Neuronal stem cell (in vitro differentiated cells): Measurements from ENCODE around the gene HDAC4.
A peak's percentile ranks its signal among the peaks of the same experiment; 100 is the strongest.

Experiments used
- DNase-seq: peaks from one replicate; pipeline ENCODE4 v3.0.0-alpha.2; 2013; ENCODE audit warnings: low spot score
- H2AFZ ChIP-seq: one replicate; pipeline ENCODE4 v1.6.1; 2013; ENCODE audit warnings: mild to moderate bottlenecking, low read length, inconsistent platforms
- H2AK5ac ChIP-seq: 2 replicates; pipeline ENCODE4 v1.6.1; 2013; ENCODE audit warnings: low read depth, mild to moderate bottlenecking, inconsistent platforms, low read length, moderate library complexity, mixed read lengths
- H2BK120ac ChIP-seq: 2 replicates; pipeline ENCODE4 v1.6.1; 2013; ENCODE audit warnings: low read depth, mild to moderate bottlenecking, inconsistent platforms, low read length, moderate library complexity, mixed read lengths
- H2BK12ac ChIP-seq: one replicate; pipeline ENCODE4 v1.6.1; 2013; ENCODE audit warnings: low read length, inconsistent platforms
- H2BK15ac ChIP-seq: 2 replicates; pipeline ENCODE4 v1.6.1; 2013; ENCODE audit warnings: mild to moderate bottlenecking, low read length, inconsistent platforms, mixed read lengths
- H2BK5ac ChIP-seq: one replicate; pipeline ENCODE4 v1.6.1; 2013; ENCODE audit warnings: inconsistent platforms, mild to moderate bottlenecking, low read length, moderate library complexity
- H3K14ac ChIP-seq: one replicate; pipeline ENCODE4 v1.6.1; 2013; ENCODE audit warnings: low read length, inconsistent platforms
- H3K18ac ChIP-seq: 2 replicates; pipeline ENCODE4 v1.6.1; 2013; ENCODE audit warnings: low read length, inconsistent platforms
- H3K23ac ChIP-seq: 2 replicates; pipeline ENCODE4 v1.6.1; 2013; ENCODE audit warnings: low read depth, mild to moderate bottlenecking, mixed read lengths, low read length, inconsistent platforms; ENCODE audit not compliant: poor library complexity
- H3K27ac ChIP-seq: replicated peaks from 3 replicates; pipeline ENCODE4 v1.5.1; 2013; ENCODE audit warnings: low read length, inconsistent platforms
- H3K27me3 ChIP-seq, 3 experiments: 2 replicates each; pipeline ENCODE4 v1.6.1; 2013; ENCODE audit warnings: low read length in 3 of 3, mild to moderate bottlenecking in 2 of 3, inconsistent platforms in 1 of 3, low read depth in 1 of 3, mixed read lengths in 1 of 3, moderate library complexity in 1 of 3; ENCODE audit not compliant: control insufficient read depth in 3 of 3, insufficient read depth in 3 of 3
- H3K36me3 ChIP-seq, 2 donors: replicated peaks in 1 of 2; 2 replicates each; pipeline ENCODE4 v1.6.1; 2013; ENCODE audit warnings: low read length in 2 of 2; ENCODE audit not compliant: control insufficient read depth in 2 of 2, insufficient read depth in 2 of 2
- H3K4ac ChIP-seq: 2 replicates; pipeline ENCODE4 v1.6.1; 2013; ENCODE audit warnings: inconsistent platforms, mild to moderate bottlenecking, low read length, moderate library complexity
- H3K4me1 ChIP-seq, 2 donors: 1 replicate in 1 of 2; 2 replicates in 1 of 2; pipeline ENCODE4 v1.6.1; 2013; ENCODE audit warnings: low read length in 2 of 2, low read depth in 1 of 2; ENCODE audit not compliant: control insufficient read depth in 2 of 2, insufficient read depth in 1 of 2
- H3K4me2 ChIP-seq: one replicate; pipeline ENCODE4 v1.6.1; 2013; ENCODE audit warnings: mild to moderate bottlenecking, low read length, inconsistent platforms; ENCODE audit not compliant: insufficient read depth, poor library complexity, severe bottlenecking
- H3K4me3 ChIP-seq, 2 donors: 2 replicates each; pipeline ENCODE4 v1.5.1; 2013; ENCODE audit warnings: low read length in 2 of 2, mild to moderate bottlenecking in 2 of 2, inconsistent platforms in 1 of 2, moderate library complexity in 1 of 2
- H3K79me1 ChIP-seq: one replicate; pipeline ENCODE4 v1.6.1; 2013; ENCODE audit warnings: low read depth, mild to moderate bottlenecking, inconsistent platforms, low read length, moderate library complexity
- H3K9ac ChIP-seq: one replicate; pipeline ENCODE4 v1.6.1; 2013; ENCODE audit warnings: mild to moderate bottlenecking, low read depth, low read length, inconsistent platforms; ENCODE audit not compliant: poor library complexity
- H3K9me3 ChIP-seq, 2 donors: replicated peaks in 1 of 2; 2 replicates each; pipeline versions ENCODE3 to v1.6.1; 2013; ENCODE audit warnings: low read length in 2 of 2, mild to moderate bottlenecking in 2 of 2, inconsistent platforms in 1 of 2, low read depth in 1 of 2, mixed read lengths in 1 of 2, moderate library complexity in 1 of 2; ENCODE audit not compliant: control insufficient read depth in 2 of 2, insufficient read depth in 1 of 2
- H4K8ac ChIP-seq: one replicate; pipeline ENCODE4 v1.6.1; 2013; ENCODE audit warnings: low read depth, mild to moderate bottlenecking, inconsistent platforms, low read length, moderate library complexity
- H4K91ac ChIP-seq: one replicate; pipeline ENCODE4 v1.6.1; 2013; ENCODE audit warnings: low read length, low read depth, mild to moderate bottlenecking, inconsistent platforms; ENCODE audit not compliant: poor library complexity
- WGBS, 2 donors: extraction: QIAGEN DNeasy Blood & Tissue Kit; methylation state at CpG; one replicate each; pipeline ENCODE4 v1.1.7; 2013; ENCODE audit warnings: missing lambda C conversion rate in 2 of 2, mixed read lengths in 1 of 2; ENCODE audit not compliant: insufficient read length in 2 of 2, insufficient replicate concordance in 1 of 2; ENCODE audit errors: extremely low coverage in 2 of 2; 5-methylcytosine and 5-hydroxymethylcytosine counted together

Gene HDAC4

GRCh38 chr2:239399921-239400595, 762 bp downstream of the HDAC4 start:
- Histone ChIP-seq H3K27me3 (no peaks in the 10 kb centered on the region), H3K79me1 (peaks cover 9% of the 10 kb centered on the region), H3K4ac (no peak overlapping the region), H3K18ac (no peak overlapping the region), H3K9ac (peak overlapping the region; percentile 81), H3K36me3 (peaks cover 0 to 7% of the 10 kb centered on the region in 2 donors), H2BK12ac (no peak overlapping the region), H2AK5ac (no peak overlapping the region), H4K8ac (no peak overlapping the region), H3K23ac (no peak overlapping the region), H3K9me3 (peaks cover 0 to 3% of the 10 kb centered on the region in 2 donors), H3K27ac (no peak overlapping the region), H2AFZ (peak overlapping the region; percentile 32), H3K4me3 (peak overlapping the region; percentile 66 to 87), H2BK15ac (no peak overlapping the region), H2BK120ac (no peak overlapping the region), H2BK5ac (peak overlapping the region; percentile 39), H3K4me2 (peak overlapping the region; percentile 66), H3K14ac (peak overlapping the region; percentile 21), H4K91ac (no peak overlapping the region), H3K4me1 (peaks cover 12 to 21% of the 10 kb centered on the region in 2 donors)
- no peak for DNase-seq
- WGBS, 2 donors: no CpG with 5 or more reads among the region's 87 CpGs

GRCh38 chr2:239399433-239399920, 1.3 kb downstream of the HDAC4 start:
- Histone ChIP-seq H3K4me1 (peaks cover 12 to 21% of the 10 kb centered on the region in 2 donors), H4K8ac (no peak overlapping the region), H3K23ac (no peak overlapping the region), H2AK5ac (no peak overlapping the region), H3K36me3 (peaks cover 0 to 7% of the 10 kb centered on the region in 2 donors), H3K9me3 (peaks cover 0 to 3% of the 10 kb centered on the region in 2 donors), H3K79me1 (peaks cover 9% of the 10 kb centered on the region), H2BK5ac (no peak overlapping the region), H3K27me3 (no peaks in the 10 kb centered on the region), H2BK15ac (no peak overlapping the region), H4K91ac (no peak overlapping the region), H3K4me2 (peak overlapping the region; percentile 66), H3K14ac (no peak overlapping the region), H3K4ac (no peak overlapping the region), H3K4me3 (peak overlapping the region; percentile 66 to 87), H2BK120ac (no peak overlapping the region), H3K18ac (no peak overlapping the region), H2AFZ (no peak overlapping the region), H2BK12ac (no peak overlapping the region), H3K9ac (no peak overlapping the region), H3K27ac (no peak overlapping the region)
- WGBS, 2 donors: no CpG with 5 or more reads among the region's 8 CpGs
- DNase-seq: no peak

- no peak overlapping the region for H2BK5ac ChIP-seq
- H2AK5ac ChIP-seq: no peak overlapping the region
- H3K9me3 ChIP-seq: peaks cover 0 to 3% of the 10 kb centered on the region in 2 donors
- no peak overlapping the region for H3K18ac ChIP-seq
- no peak overlapping the region for H2BK15ac ChIP-seq
- no peak overlapping the region for H3K4me3 ChIP-seq
- DNase-seq: no peak
- no peak overlapping the region for H3K9ac ChIP-seq
- no peak overlapping the region for H2AFZ ChIP-seq
- H4K8ac ChIP-seq: no peak overlapping the region
- H4K91ac ChIP-seq: no peak overlapping the region
- H3K4me1 ChIP-seq: peaks cover 13 to 21% of the 10 kb centered on the region in 2 donors
- no peak overlapping the region for H2BK12ac ChIP-seq
- H3K79me1 ChIP-seq: peaks cover 9% of the 10 kb centered on the region
- no peak overlapping the region for H3K14ac ChIP-seq
- no peak overlapping the region for H3K23ac ChIP-seq
- no peaks in the 10 kb centered on the region for H3K27me3 ChIP-seq
- no CpG with 5 or more reads among the region's 10 CpGs for WGBS, 2 donors
- no peak overlapping the region for H2BK120ac ChIP-seq
- H3K4me2 ChIP-seq: no peak overlapping the region
- no peak overlapping the region for H3K4ac ChIP-seq
- peaks cover 0 to 7% of the 10 kb centered on the region in 2 donors for H3K36me3 ChIP-seq
- no peak overlapping the region for H3K27ac ChIP-seq
Observed at GRCh38 chr2:239398521-239398921, 2.3 kb downstream of the HDAC4 start.

- Histone ChIP-seq H3K27me3 (no peaks in the 10 kb centered on the region), H3K23ac (no peak overlapping the region), H3K4ac (no peak overlapping the region), H4K91ac (no peak overlapping the region), H3K9me3 (peaks cover 0 to 3% of the 10 kb centered on the region in 2 donors), H2AFZ (no peak overlapping the region), H3K4me2 (no peak overlapping the region), H3K36me3 (peaks cover 0 to 7% of the 10 kb centered on the region in 2 donors), H3K14ac (no peak overlapping the region), H3K4me1 (peaks cover 16 to 21% of the 10 kb centered on the region in 2 donors), H2BK5ac (no peak overlapping the region), H3K79me1 (peaks cover 12% of the 10 kb centered on the region), H3K9ac (no peak overlapping the region), H3K4me3 (no peak overlapping the region), H2BK120ac (no peak overlapping the region), H3K18ac (no peak overlapping the region), H2AK5ac (no peak overlapping the region), H3K27ac (no peak overlapping the region), H2BK12ac (no peak overlapping the region), H2BK15ac (no peak overlapping the region), H4K8ac (no peak overlapping the region)
- no CpG with 5 or more reads among the region's 16 CpGs for WGBS, 2 donors
- no peak for DNase-seq
Observed at GRCh38 chr2:239397931-239398471, 2.8 kb downstream of the HDAC4 start.
